Neutrophil (primary cell): Measurements from ENCODE around the gene MORN5.

Experiments
- H3K27ac ChIP-seq: fragments of 200-600 bp; sonication (generic); 2 replicates; pipeline ENCODE4 v1.5.1; 2016; ENCODE audit warnings: mild to moderate bottlenecking, moderate library complexity
- H3K27me3 ChIP-seq: fragments of 200-600 bp; sonication (generic); 2 replicates; pipeline ENCODE4 v1.6.0; 2016; ENCODE audit warnings: mild to moderate bottlenecking
- H3K36me3 ChIP-seq: fragments of 200-600 bp; sonication (generic); 2 replicates; pipeline ENCODE4 v1.5.1; 2017
- H3K4me1 ChIP-seq, 2 experiments: fragments of 200-600 bp in 1 of 2; sonication (generic) in 1 of 2; 1 replicate in 1 of 2; 2 replicates in 1 of 2; pipeline versions ENCODE4 v1.5.1 to v1.6.1; 2013 to 2016; ENCODE audit warnings: low read depth in 1 of 2, low read length in 1 of 2, mild to moderate bottlenecking in 1 of 2, moderate library complexity in 1 of 2; ENCODE audit not compliant: control insufficient read depth in 1 of 2, insufficient read depth in 1 of 2
- H3K4me3 ChIP-seq, 2 experiments: fragments of 200-600 bp in 1 of 2; sonication (generic) in 1 of 2; 1 replicate in 1 of 2; 2 replicates in 1 of 2; pipeline ENCODE4 v1.5.1; 2013 to 2016; ENCODE audit warnings: low read depth in 1 of 2, low read length in 1 of 2, mild to moderate bottlenecking in 1 of 2, moderate library complexity in 1 of 2
- H3K9me3 ChIP-seq: fragments of 200-600 bp; sonication (generic); 2 replicates; pipeline ENCODE4 v1.5.1; 2016
- TF ChIP-seq, protein P1 (sequence below): fragments of 200-600 bp; sonication (generic); IDR thresholded peaks from 2 replicates; pipeline ENCODE4 v1.5.1; 2016; ENCODE audit warnings: antibody characterized with exemption

MORN5 gene

DNA sequence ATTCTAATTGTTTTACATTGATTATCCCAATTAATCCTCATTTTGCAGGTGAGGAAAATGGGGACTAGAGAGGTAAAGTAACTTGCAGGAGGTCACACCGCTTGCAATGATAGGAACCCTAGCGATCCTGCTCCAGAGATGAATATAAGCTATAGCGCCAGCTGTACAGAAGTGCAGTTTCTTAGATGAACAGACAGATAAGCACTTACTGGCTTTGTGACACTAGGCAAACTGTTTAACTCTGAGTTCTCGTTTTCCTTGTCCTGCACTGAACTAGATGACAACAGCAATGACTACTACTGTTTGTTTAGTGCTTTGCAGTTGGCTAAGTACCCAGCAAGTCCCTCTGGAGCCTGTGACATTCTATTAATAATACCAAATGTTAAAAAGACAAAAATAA lies 57.9 kb downstream of the MORN5 start:
- Histone ChIP-seq H3K9me3 (no peaks in the 10 kb centered on the region), H3K27ac (no peak overlapping the region), H3K27me3 (peaks cover 100% of the 10 kb centered on the region), H3K4me1 (peaks cover 12 to 24% of the 10 kb centered on the region in 2 experiments), H3K36me3 (no peaks in the 10 kb centered on the region), H3K4me3 (no peak overlapping the region)
- TF ChIP-seq, protein P1, sequence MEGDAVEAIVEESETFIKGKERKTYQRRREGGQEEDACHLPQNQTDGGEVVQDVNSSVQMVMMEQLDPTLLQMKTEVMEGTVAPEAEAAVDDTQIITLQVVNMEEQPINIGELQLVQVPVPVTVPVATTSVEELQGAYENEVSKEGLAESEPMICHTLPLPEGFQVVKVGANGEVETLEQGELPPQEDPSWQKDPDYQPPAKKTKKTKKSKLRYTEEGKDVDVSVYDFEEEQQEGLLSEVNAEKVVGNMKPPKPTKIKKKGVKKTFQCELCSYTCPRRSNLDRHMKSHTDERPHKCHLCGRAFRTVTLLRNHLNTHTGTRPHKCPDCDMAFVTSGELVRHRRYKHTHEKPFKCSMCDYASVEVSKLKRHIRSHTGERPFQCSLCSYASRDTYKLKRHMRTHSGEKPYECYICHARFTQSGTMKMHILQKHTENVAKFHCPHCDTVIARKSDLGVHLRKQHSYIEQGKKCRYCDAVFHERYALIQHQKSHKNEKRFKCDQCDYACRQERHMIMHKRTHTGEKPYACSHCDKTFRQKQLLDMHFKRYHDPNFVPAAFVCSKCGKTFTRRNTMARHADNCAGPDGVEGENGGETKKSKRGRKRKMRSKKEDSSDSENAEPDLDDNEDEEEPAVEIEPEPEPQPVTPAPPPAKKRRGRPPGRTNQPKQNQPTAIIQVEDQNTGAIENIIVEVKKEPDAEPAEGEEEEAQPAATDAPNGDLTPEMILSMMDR, result no peak

- Histone ChIP-seq H3K9me3 (no peaks in the 10 kb centered on the region), H3K4me3 (no peak overlapping the region), H3K27me3 (peaks cover 100% of the 10 kb centered on the region), H3K36me3 (no peaks in the 10 kb centered on the region), H3K27ac (no peak overlapping the region), H3K4me1 (peaks cover 12 to 24% of the 10 kb centered on the region in 2 experiments)
- TF ChIP-seq, protein P1, result no peak
These were observed 58.6 kb downstream of the MORN5 start for GRCh38 chr9:122218071-122218934.

- Histone ChIP-seq H3K4me3 (no peak overlapping the region), H3K9me3 (no peaks in the 10 kb centered on the region), H3K27ac (no peak overlapping the region), H3K36me3 (no peaks in the 10 kb centered on the region), H3K4me1 (peaks cover 9 to 15% of the 10 kb centered on the region in 2 experiments), H3K27me3 (peaks cover 100% of the 10 kb centered on the region)
- TF ChIP-seq, protein P1, result no peak
These were observed 59.5 kb downstream of the MORN5 start for GRCh38 chr9:122218935-122219855.

GRCh38 chr9:122219856-122220672 lies 60.4 kb downstream of the MORN5 start:
- Histone ChIP-seq H3K27ac (no peak overlapping the region), H3K4me1 (peaks cover 9 to 13% of the 10 kb centered on the region in 2 experiments), H3K9me3 (no peaks in the 10 kb centered on the region), H3K27me3 (peaks cover 100% of the 10 kb centered on the region), H3K4me3 (no peak overlapping the region), H3K36me3 (no peaks in the 10 kb centered on the region)
- TF ChIP-seq, protein P1, result no peak

- peaks cover 9 to 13% of the 10 kb centered on the region in 2 experiments for H3K4me1 ChIP-seq
- no peaks in the 10 kb centered on the region for H3K9me3 ChIP-seq
- H3K27ac ChIP-seq, result no peak overlapping the region
- H3K27me3 ChIP-seq, result peaks cover 100% of the 10 kb centered on the region
- TF ChIP-seq, protein P1, result no peak
- no peak overlapping the region for H3K4me3 ChIP-seq
- H3K36me3 ChIP-seq, result no peaks in the 10 kb centered on the region
These were observed 61.0 kb downstream of the MORN5 start for GRCh38 chr9:122220673-122221182.
